SK-N-SH (cell line): ENCODE data around the gene CATSPERZ. TPM values are rescaled to one million over a fixed set of nuclear protein-coding genes. Genes with fewer than 3 reads are reported as not detected.

ENCODE experiments used
- CTCF ChIA-PET: fragments of 300-600, 350-600 bp; formaldehyde crosslinking; extraction: SDS; loops from one replicate; lab custom pipeline; 2021; lab: Yijun Ruan, JAX
- POLR2A ChIA-PET: fragments of 350-600 bp; sonication (Branson Sonifier 250); formaldehyde crosslinking; extraction: SDS; loops from one replicate; lab custom pipeline; 2020; ENCODE audit warnings: antibody characterized with exemption, inconsistent platforms; lab: Yijun Ruan, JAX
- DNase-seq: peaks from one replicate; pipeline ENCODE4 v3.0.0; 2012
- H2AFZ ChIP-seq: fragments of 200-600 bp; sonication (generic); 2 replicates; pipeline ENCODE4 v1.8.1; 2016; ENCODE audit warnings: antibody characterized with exemption, mild to moderate bottlenecking, low read depth
- H3F3A ChIP-seq: fragments of 200-600 bp; sonication (generic); replicated peaks from 2 replicates; pipeline ENCODE3; 2016; ENCODE audit warnings: antibody characterized with exemption, mild to moderate bottlenecking; ENCODE audit not compliant: insufficient read depth
- H3K27ac ChIP-seq, 2 experiments: fragments of 200-500 bp in 1 of 2; fragments of 200-600 bp in 1 of 2; sonication (Bioruptor generic) in 1 of 2; sonication (generic), shearing (Covaris generic) in 1 of 2; 2 replicates each; pipeline versions ENCODE4 v1.5.1 to v1.6.1; 2014 to 2016; ENCODE audit warnings: low read depth in 2 of 2, inconsistent platforms in 1 of 2, low read length in 1 of 2, mild to moderate bottlenecking in 1 of 2, mixed read lengths in 1 of 2
- H3K27me3 ChIP-seq: fragments of 200-600 bp; sonication (generic), shearing (Covaris generic); 2 replicates; pipeline ENCODE4 v1.6.1; 2016; ENCODE audit warnings: mixed run types; ENCODE audit not compliant: insufficient read depth
- H3K36me3 ChIP-seq, 2 experiments: fragments of 200-500 bp in 1 of 2; fragments of 200-600 bp in 1 of 2; sonication (Bioruptor generic) in 1 of 2; sonication (generic) in 1 of 2; replicated peaks in 1 of 2; 2 replicates each; pipeline versions ENCODE3 to v1.5.1; 2014 to 2016; ENCODE audit warnings: low read length in 1 of 2, mild to moderate bottlenecking in 1 of 2; ENCODE audit not compliant: insufficient read depth in 2 of 2, control insufficient read depth in 1 of 2
- H3K4me1 ChIP-seq, 2 experiments: fragments of 200-500 bp in 1 of 2; fragments of 200-600 bp in 1 of 2; sonication (Bioruptor generic) in 1 of 2; sonication (generic), shearing (Covaris generic) in 1 of 2; 2 replicates each; pipeline versions ENCODE4 v1.5.1 to v1.6.1; 2014 to 2016; ENCODE audit warnings: low read depth in 1 of 2, low read length in 1 of 2, mixed run types in 1 of 2; ENCODE audit not compliant: insufficient read depth in 2 of 2, control insufficient read depth in 1 of 2
- H3K4me2 ChIP-seq: fragments of 200-600 bp; sonication (generic), shearing (Covaris generic); 2 replicates; pipeline ENCODE4 v1.6.1; 2017; ENCODE audit warnings: mixed run types
- H3K4me3 ChIP-seq, 2 experiments: fragments of 200-500 bp in 1 of 2; fragments of 200-600 bp in 1 of 2; sonication (Bioruptor generic) in 1 of 2; sonication (generic), shearing (Covaris generic) in 1 of 2; 2 replicates each; pipeline versions ENCODE4 v1.5.1 to v1.8.1; 2014 to 2016; ENCODE audit warnings: low read depth in 2 of 2, inconsistent platforms in 1 of 2, low read length in 1 of 2, mild to moderate bottlenecking in 1 of 2, mixed read lengths in 1 of 2, moderate library complexity in 1 of 2
- H3K79me2 ChIP-seq: fragments of 200-600 bp; sonication (generic); 2 replicates; pipeline ENCODE4 v1.8.1; 2017; ENCODE audit warnings: mild to moderate bottlenecking; ENCODE audit not compliant: insufficient read depth
- H3K9ac ChIP-seq: fragments of 200-600 bp; sonication (generic); 2 replicates; pipeline ENCODE4 v1.6.1; 2017; ENCODE audit warnings: mixed run types
- H3K9me2 ChIP-seq: fragments of 200-600 bp; sonication (generic); 2 replicates; pipeline ENCODE4 v1.6.1; 2017; ENCODE audit warnings: mixed run types
- H3K9me3 ChIP-seq: fragments of 200-600 bp; sonication (generic); 2 replicates; pipeline ENCODE4 v1.6.1; 2017; ENCODE audit warnings: mixed run types, mild to moderate bottlenecking, moderate library complexity
- H4K20me1 ChIP-seq: fragments of 200-600 bp; sonication (generic); 2 replicates; pipeline ENCODE4 v1.6.1; 2017; ENCODE audit warnings: mild to moderate bottlenecking, mixed run types; ENCODE audit not compliant: insufficient read depth
- EZH2phosphoT487 ChIP-seq: fragments of 200-600 bp; sonication (generic); IDR thresholded peaks from 2 replicates; pipeline ENCODE4 v1.6.1; 2017; ENCODE audit warnings: low read depth, mixed run types, mild to moderate bottlenecking, antibody characterized with exemption, moderate library complexity, borderline replicate concordance
- FOSL2 ChIP-seq: IDR thresholded peaks from 2 replicates; pipeline ENCODE4 v1.4.0; 2012; ENCODE audit warnings: low read depth, mild to moderate bottlenecking, moderate library complexity, borderline replicate concordance
- GABPA ChIP-seq: IDR thresholded peaks from 2 replicates; pipeline ENCODE4 v1.4.0; 2012; ENCODE audit warnings: low read depth, mild to moderate bottlenecking
- GATA2 ChIP-seq: sonication (generic); formaldehyde crosslinking; IDR thresholded peaks from 2 replicates; pipeline ENCODE4 v1.5.0; 2020; ENCODE audit warnings: mild to moderate bottlenecking, missing genetic modification reagents
- JUND ChIP-seq: IDR thresholded peaks from 2 replicates; pipeline ENCODE4 v1.4.0; 2012
- MEF2A ChIP-seq: IDR thresholded peaks from 2 replicates; pipeline ENCODE4 v1.4.0; 2012; ENCODE audit warnings: low read depth, borderline replicate concordance
- MXI1 ChIP-seq: IDR thresholded peaks from 2 replicates; pipeline ENCODE4 v1.6.1; 2012; ENCODE audit warnings: mild to moderate bottlenecking, low read depth, low read length, improper control_type of control experiment
- NFIC ChIP-seq: IDR thresholded peaks from 2 replicates; pipeline ENCODE4 v1.4.0; 2012; ENCODE audit warnings: borderline replicate concordance
- POLR2AphosphoS5 ChIP-seq: IDR thresholded peaks from 2 replicates; pipeline ENCODE4 v1.6.1; 2012; ENCODE audit warnings: low read depth, low read length
- RFX5 ChIP-seq: IDR thresholded peaks from 2 replicates; pipeline ENCODE4 v1.6.1; 2012; ENCODE audit warnings: mild to moderate bottlenecking, improper control_type of control experiment, low read length
- RXRA ChIP-seq: IDR thresholded peaks from 2 replicates; pipeline ENCODE4 v1.4.0; 2012; ENCODE audit warnings: low read depth, mild to moderate bottlenecking, borderline replicate concordance
- SMC3 ChIP-seq: IDR thresholded peaks from 2 replicates; pipeline ENCODE4 v1.6.1; 2012; ENCODE audit warnings: low read depth, low read length, improper control_type of control experiment
- TAF1 ChIP-seq: IDR thresholded peaks from 2 replicates; pipeline ENCODE4 v1.6.1; 2012; ENCODE audit warnings: low read depth, mild to moderate bottlenecking, low read length, moderate library complexity, borderline replicate concordance
- TEAD4 ChIP-seq: IDR thresholded peaks from 2 replicates; pipeline ENCODE4 v1.4.0; 2012; ENCODE audit warnings: mild to moderate bottlenecking, borderline replicate concordance; ENCODE audit not compliant: insufficient read depth
- WGBS: methylation state at CpG from one replicate; pipeline ENCODE4 v1.1.6; 2017; ENCODE audit warnings: low lambda C conversion rate; 5-methylcytosine and 5-hydroxymethylcytosine counted together
- polyA plus RNA-seq, 3 experiments: library from polyadenylated mRNA; depleted of rRNA; stranded (reverse); fragments of >200 nt; gene quantifications; 2 replicates each; pipeline ENCODE4 v1.2.3, GENCODE V29; 2012
- TF ChIP-seq, protein P1 (sequence below): IDR thresholded peaks from 2 replicates; pipeline ENCODE4 v1.6.1; 2012; ENCODE audit warnings: mild to moderate bottlenecking, low read depth, low read length, moderate library complexity
- TF ChIP-seq, protein P2 (sequence below): fragments of 200-600 bp; sonication (generic); IDR thresholded peaks from 2 replicates; pipeline ENCODE4 v1.6.1; 2017; ENCODE audit warnings: antibody characterized with exemption, mild to moderate bottlenecking, moderate library complexity
- TF ChIP-seq, protein P3 (sequence below): fragments of 150-350 bp; IDR thresholded peaks from 2 replicates; pipeline ENCODE4 v1.6.1; 2016; ENCODE audit warnings: mild to moderate bottlenecking, low read depth, low read length
- TF ChIP-seq, protein P4 (sequence below): IDR thresholded peaks from 2 replicates; pipeline ENCODE4 v1.4.0; 2012; ENCODE audit warnings: low read depth, borderline replicate concordance
- TF ChIP-seq, protein P5 (sequence below): IDR thresholded peaks from 2 replicates; pipeline ENCODE4 v1.4.0; 2012; ENCODE audit warnings: low read depth, borderline replicate concordance
- TF ChIP-seq, protein P6 (sequence below): fragments of 150-350 bp; IDR thresholded peaks from 2 replicates; pipeline ENCODE4 v1.6.1; 2017; ENCODE audit warnings: antibody characterized with exemption, low read length, low read depth, borderline replicate concordance

The CATSPERZ gene
- polyA plus RNA-seq, 1 of the 3 experiments (the other 2 are of a cell fraction): 0.54 TPM

DNA sequence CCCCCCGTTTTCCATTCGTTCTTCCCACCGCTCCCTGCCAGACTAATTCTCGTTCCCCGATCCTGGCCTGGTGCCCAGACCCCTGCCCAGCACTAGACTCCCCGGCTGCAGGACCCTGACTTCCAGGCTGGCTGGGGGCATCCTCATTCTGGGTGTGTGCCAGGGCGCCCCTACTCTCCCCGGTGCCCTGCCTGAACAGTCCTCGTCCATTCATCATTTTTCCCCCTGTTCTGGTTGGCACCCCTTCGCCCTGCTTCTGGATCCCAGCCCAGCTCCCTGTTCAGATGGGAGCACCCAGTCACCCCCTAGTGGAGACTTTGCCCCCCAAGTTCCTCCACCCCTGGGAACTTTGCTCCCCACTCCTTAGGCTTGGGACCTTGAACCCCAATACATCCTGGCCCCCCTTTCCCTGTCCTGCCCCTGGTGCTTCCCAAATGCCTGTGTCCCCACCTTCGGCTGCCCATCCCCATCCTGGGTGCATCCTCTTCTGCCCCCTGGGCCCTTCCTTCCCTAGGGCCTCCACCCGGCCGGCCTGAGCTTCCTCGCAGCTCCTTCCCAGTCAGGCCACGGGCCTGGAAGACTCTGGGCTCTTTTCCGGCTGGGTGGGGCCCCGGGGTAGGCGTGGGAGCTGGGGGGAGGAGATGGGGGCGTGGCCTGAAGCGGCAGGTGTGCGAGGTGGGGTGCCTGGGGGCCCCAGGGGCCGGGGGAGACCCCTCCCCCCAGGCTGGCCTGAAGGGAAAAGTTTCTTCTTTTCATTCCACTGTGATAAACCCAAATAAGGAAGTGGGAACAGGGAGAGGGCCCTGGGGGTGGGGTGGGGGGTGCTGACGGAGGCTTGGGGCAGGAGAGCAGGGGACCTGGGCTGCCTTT lies 47.9 kb upstream of the CATSPERZ start:
- peaks cover 14% of the 10 kb centered on the region for H4K20me1 ChIP-seq
- H3K9me3 ChIP-seq: no peaks in the 10 kb centered on the region
- ChIA-PET POLR2A (interaction anchor here (0.5 to 12.4 kb wide), 7 partner anchors 9 to 58 kb away, joined by 3 to 112 read pairs (median 4); no protein-coding TSS in a partner anchor), CTCF (interaction anchor here (0.6 to 4.6 kb wide), 23 partner anchors 10 to 1460 kb away, joined by 3 to 119 read pairs (median 5); partner anchors contain the start of genes BAD, ESRRA, FKBP2 and GPR137)
- H3K27me3 ChIP-seq: no peaks in the 10 kb centered on the region
- peak overlapping the region; percentile 32 to 70 for H3K27ac ChIP-seq
- H3K79me2 ChIP-seq: peaks cover 30% of the 10 kb centered on the region
- H3K9ac ChIP-seq: peak overlapping the region; percentile 82
- H3K4me3 ChIP-seq: peak overlapping the region; percentile 88 to 90
- peak overlapping the region; percentile 96 for H3K4me2 ChIP-seq
- H3K9me2 ChIP-seq: no peaks in the 10 kb centered on the region
- peaks cover 10 to 30% of the 10 kb centered on the region in 2 experiments; a peak in 2 of 4 replicates for H3K4me1 ChIP-seq
- peaks cover 10 to 24% of the 10 kb centered on the region in 2 experiments for H3K36me3 ChIP-seq
- peak; percentile 75 for DNase-seq
- 12% methylated on average over 22 of the region's 23 CpGs for WGBS
- H3F3A ChIP-seq: peaks cover 3% of the 10 kb centered on the region
- 0 out of 2 replicates have a peak overlapping the region, but pooled peaks have one; percentile 51 for H2AFZ ChIP-seq
- TF ChIP-seq, protein P1, sequence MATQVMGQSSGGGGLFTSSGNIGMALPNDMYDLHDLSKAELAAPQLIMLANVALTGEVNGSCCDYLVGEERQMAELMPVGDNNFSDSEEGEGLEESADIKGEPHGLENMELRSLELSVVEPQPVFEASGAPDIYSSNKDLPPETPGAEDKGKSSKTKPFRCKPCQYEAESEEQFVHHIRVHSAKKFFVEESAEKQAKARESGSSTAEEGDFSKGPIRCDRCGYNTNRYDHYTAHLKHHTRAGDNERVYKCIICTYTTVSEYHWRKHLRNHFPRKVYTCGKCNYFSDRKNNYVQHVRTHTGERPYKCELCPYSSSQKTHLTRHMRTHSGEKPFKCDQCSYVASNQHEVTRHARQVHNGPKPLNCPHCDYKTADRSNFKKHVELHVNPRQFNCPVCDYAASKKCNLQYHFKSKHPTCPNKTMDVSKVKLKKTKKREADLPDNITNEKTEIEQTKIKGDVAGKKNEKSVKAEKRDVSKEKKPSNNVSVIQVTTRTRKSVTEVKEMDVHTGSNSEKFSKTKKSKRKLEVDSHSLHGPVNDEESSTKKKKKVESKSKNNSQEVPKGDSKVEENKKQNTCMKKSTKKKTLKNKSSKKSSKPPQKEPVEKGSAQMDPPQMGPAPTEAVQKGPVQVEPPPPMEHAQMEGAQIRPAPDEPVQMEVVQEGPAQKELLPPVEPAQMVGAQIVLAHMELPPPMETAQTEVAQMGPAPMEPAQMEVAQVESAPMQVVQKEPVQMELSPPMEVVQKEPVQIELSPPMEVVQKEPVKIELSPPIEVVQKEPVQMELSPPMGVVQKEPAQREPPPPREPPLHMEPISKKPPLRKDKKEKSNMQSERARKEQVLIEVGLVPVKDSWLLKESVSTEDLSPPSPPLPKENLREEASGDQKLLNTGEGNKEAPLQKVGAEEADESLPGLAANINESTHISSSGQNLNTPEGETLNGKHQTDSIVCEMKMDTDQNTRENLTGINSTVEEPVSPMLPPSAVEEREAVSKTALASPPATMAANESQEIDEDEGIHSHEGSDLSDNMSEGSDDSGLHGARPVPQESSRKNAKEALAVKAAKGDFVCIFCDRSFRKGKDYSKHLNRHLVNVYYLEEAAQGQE: no peak
- TF ChIP-seq GATA2 (CRISPR knock-in tag) (no peak), JUND (no peak), GABPA (no peak), RFX5 (no peak), TAF1 (peak; percentile 41; the same call in 1 of the 2 replicates), TEAD4 (no peak), MEF2A (no peak), MXI1 (no peak), FOSL2 (no peak), POLR2AphosphoS5 (peak; percentile 56; the same call in 1 of the 2 replicates), EZH2phosphoT487 (no peak), SMC3 (no peak), RXRA (no peak), NFIC (peak; percentile 41)
- TF ChIP-seq, protein P2, sequence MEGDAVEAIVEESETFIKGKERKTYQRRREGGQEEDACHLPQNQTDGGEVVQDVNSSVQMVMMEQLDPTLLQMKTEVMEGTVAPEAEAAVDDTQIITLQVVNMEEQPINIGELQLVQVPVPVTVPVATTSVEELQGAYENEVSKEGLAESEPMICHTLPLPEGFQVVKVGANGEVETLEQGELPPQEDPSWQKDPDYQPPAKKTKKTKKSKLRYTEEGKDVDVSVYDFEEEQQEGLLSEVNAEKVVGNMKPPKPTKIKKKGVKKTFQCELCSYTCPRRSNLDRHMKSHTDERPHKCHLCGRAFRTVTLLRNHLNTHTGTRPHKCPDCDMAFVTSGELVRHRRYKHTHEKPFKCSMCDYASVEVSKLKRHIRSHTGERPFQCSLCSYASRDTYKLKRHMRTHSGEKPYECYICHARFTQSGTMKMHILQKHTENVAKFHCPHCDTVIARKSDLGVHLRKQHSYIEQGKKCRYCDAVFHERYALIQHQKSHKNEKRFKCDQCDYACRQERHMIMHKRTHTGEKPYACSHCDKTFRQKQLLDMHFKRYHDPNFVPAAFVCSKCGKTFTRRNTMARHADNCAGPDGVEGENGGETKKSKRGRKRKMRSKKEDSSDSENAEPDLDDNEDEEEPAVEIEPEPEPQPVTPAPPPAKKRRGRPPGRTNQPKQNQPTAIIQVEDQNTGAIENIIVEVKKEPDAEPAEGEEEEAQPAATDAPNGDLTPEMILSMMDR: peak; percentile 62
- TF ChIP-seq, protein P3, sequence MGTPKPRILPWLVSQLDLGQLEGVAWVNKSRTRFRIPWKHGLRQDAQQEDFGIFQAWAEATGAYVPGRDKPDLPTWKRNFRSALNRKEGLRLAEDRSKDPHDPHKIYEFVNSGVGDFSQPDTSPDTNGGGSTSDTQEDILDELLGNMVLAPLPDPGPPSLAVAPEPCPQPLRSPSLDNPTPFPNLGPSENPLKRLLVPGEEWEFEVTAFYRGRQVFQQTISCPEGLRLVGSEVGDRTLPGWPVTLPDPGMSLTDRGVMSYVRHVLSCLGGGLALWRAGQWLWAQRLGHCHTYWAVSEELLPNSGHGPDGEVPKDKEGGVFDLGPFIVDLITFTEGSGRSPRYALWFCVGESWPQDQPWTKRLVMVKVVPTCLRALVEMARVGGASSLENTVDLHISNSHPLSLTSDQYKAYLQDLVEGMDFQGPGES: no peak
- TF ChIP-seq, protein P4, sequence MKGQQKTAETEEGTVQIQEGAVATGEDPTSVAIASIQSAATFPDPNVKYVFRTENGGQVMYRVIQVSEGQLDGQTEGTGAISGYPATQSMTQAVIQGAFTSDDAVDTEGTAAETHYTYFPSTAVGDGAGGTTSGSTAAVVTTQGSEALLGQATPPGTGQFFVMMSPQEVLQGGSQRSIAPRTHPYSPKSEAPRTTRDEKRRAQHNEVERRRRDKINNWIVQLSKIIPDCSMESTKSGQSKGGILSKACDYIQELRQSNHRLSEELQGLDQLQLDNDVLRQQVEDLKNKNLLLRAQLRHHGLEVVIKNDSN: no peak
- TF ChIP-seq, protein P5, sequence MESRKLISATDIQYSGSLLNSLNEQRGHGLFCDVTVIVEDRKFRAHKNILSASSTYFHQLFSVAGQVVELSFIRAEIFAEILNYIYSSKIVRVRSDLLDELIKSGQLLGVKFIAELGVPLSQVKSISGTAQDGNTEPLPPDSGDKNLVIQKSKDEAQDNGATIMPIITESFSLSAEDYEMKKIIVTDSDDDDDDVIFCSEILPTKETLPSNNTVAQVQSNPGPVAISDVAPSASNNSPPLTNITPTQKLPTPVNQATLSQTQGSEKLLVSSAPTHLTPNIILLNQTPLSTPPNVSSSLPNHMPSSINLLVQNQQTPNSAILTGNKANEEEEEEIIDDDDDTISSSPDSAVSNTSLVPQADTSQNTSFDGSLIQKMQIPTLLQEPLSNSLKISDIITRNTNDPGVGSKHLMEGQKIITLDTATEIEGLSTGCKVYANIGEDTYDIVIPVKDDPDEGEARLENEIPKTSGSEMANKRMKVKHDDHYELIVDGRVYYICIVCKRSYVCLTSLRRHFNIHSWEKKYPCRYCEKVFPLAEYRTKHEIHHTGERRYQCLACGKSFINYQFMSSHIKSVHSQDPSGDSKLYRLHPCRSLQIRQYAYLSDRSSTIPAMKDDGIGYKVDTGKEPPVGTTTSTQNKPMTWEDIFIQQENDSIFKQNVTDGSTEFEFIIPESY: no peak
- TF ChIP-seq, protein P6, sequence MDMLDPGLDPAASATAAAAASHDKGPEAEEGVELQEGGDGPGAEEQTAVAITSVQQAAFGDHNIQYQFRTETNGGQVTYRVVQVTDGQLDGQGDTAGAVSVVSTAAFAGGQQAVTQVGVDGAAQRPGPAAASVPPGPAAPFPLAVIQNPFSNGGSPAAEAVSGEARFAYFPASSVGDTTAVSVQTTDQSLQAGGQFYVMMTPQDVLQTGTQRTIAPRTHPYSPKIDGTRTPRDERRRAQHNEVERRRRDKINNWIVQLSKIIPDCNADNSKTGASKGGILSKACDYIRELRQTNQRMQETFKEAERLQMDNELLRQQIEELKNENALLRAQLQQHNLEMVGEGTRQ: no peak
